Measurements from ENCODE around the gene TCP11. TPM values are rescaled to one million over a fixed set of nuclear protein-coding genes. Genes with fewer than 3 reads are reported as not detected.
A peak's percentile ranks its signal among the peaks of the same experiment; 100 is the strongest.

Gene TCP11
- total RNA-seq, 1 experiment from 2014 or later: not detected

- Histone ChIP-seq H3K23ac (ENCODE audit: insufficient read length, low read depth, low read length) (no peak overlapping the region), H3K27ac (ENCODE audit: insufficient read length, low read depth, low read length) (no peak overlapping the region), H4K5ac (ENCODE audit: insufficient read length, low read depth, low read length) (no peak overlapping the region), H2BK120ac (ENCODE audit: low read depth, low read length, poor library complexity, severe bottlenecking) (no peak overlapping the region), H4K91ac (ENCODE audit: insufficient read length, low read depth, low read length) (no peak overlapping the region), H3K9me3 (ENCODE audit: control insufficient read depth, low read depth, low read length) (no peaks in the 10 kb centered on the region), H2BK15ac (ENCODE audit: low read depth, low read length) (no peak overlapping the region), H3T11ph (ENCODE audit: low read length) (no peak overlapping the region), H3K14ac (ENCODE audit: insufficient read depth, low read length) (no peak overlapping the region), H2BK20ac (ENCODE audit: low read depth, low read length, poor library complexity, severe bottlenecking) (no peak overlapping the region), H3K79me1 (ENCODE audit: insufficient read depth, low read depth, low read length, poor library complexity, severe bottlenecking) (no peaks in the 10 kb centered on the region), H4K8ac (replicated peaks; ENCODE audit: insufficient read length, low read depth, low read length) (no peak overlapping the region), H3K56ac (ENCODE audit: insufficient read length, low read depth, low read length) (no peak overlapping the region), H4K20me1 (ENCODE audit: control insufficient read depth, insufficient read depth, insufficient read length) (no peaks in the 10 kb centered on the region), H3K4ac (ENCODE audit: low read depth, low read length) (no peak overlapping the region), H3K4me2 (ENCODE audit: insufficient read depth, insufficient read length, low read length) (no peak overlapping the region), H2AFZ (ENCODE audit: low read length) (no peak overlapping the region), H3K23me2 (ENCODE audit: insufficient read length, low read depth, low read length, poor library complexity, severe bottlenecking) (no peaks in the 10 kb centered on the region), H2BK5ac (ENCODE audit: insufficient read length, low read length) (no peak overlapping the region), H2AK5ac (ENCODE audit: insufficient read length, low read length) (no peak overlapping the region), H3K18ac (ENCODE audit: insufficient read length, low read depth, low read length) (no peak overlapping the region), H2BK12ac (ENCODE audit: insufficient read length, low read depth, low read length) (no peak overlapping the region), H3K27me3 (ENCODE audit: insufficient read depth, low read length) (no peaks in the 10 kb centered on the region), H3K9ac (ENCODE audit: extremely low read depth, insufficient read length, low read length) (no peak overlapping the region), H3K79me2 (ENCODE audit: insufficient read depth, low read length) (no peaks in the 10 kb centered on the region), H3K4me1 (ENCODE audit: insufficient read depth, low read length) (peaks cover 8% of the 10 kb centered on the region; the same call in 1 of the 2 replicates)
- no peak for DNase-seq
- peaks cover 6 to 20% (median 17%) of the 10 kb centered on the region in 3 experiments; a peak in 5 of 7 replicates for H3K36me3 Mint-ChIP-seq (ENCODE audit: insufficient read depth in 1 of 3, low read depth in 3 of 3)
- no peaks in the 10 kb centered on the region for H3K27me3 Mint-ChIP-seq (ENCODE audit: low read depth)
- H3K9me3 Mint-ChIP-seq: no peaks in the 10 kb centered on the region
- H3K27ac Mint-ChIP-seq: peak overlapping the region in 2 of 3 experiments; percentile 32 to 46; a peak in 3 of 7 replicates
- peaks cover 43 to 48% of the 10 kb centered on the region in 2 experiments for H3K4me1 Mint-ChIP-seq
- H3K4me3 Mint-ChIP-seq: no peak overlapping the region
- TF ChIP-seq, protein P1, sequence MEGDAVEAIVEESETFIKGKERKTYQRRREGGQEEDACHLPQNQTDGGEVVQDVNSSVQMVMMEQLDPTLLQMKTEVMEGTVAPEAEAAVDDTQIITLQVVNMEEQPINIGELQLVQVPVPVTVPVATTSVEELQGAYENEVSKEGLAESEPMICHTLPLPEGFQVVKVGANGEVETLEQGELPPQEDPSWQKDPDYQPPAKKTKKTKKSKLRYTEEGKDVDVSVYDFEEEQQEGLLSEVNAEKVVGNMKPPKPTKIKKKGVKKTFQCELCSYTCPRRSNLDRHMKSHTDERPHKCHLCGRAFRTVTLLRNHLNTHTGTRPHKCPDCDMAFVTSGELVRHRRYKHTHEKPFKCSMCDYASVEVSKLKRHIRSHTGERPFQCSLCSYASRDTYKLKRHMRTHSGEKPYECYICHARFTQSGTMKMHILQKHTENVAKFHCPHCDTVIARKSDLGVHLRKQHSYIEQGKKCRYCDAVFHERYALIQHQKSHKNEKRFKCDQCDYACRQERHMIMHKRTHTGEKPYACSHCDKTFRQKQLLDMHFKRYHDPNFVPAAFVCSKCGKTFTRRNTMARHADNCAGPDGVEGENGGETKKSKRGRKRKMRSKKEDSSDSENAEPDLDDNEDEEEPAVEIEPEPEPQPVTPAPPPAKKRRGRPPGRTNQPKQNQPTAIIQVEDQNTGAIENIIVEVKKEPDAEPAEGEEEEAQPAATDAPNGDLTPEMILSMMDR (conservative IDR thresholded peaks at IDR 0.05): no peak
- no CpG with 5 or more reads among the region's 5 CpGs for WGBS (ENCODE audit: extremely low coverage, insufficient read length, low lambda C conversion rate)
These were observed 48.6 kb downstream of the TCP11 start for GRCh38 chr6:35092362-35093117.
